OCI-LY3 (cell line): Measurements from ENCODE around the gene NRXN3.

Source experiments
- H2AFZ ChIP-seq: fragments of 200-600, 300-600 bp; shearing (Covaris generic); 2 replicates; pipeline ENCODE4 v1.6.0; 2014; ENCODE audit warnings: antibody characterized with exemption, low read depth, low read length
- H3K27ac ChIP-seq: fragments of 200-600, 300-600 bp; sonication (generic); 2 replicates; pipeline ENCODE4 v1.5.1; 2014; ENCODE audit warnings: mild to moderate bottlenecking, low read length, moderate library complexity, mixed read lengths
- H3K27me3 ChIP-seq: fragments of 200-600, 300-600 bp; sonication (generic); 2 replicates; pipeline ENCODE4 v1.6.1; 2014; ENCODE audit warnings: low read depth, low read length, mixed read lengths
- H3K36me3 ChIP-seq: fragments of 200-600, 300-600 bp; sonication (generic); replicated peaks from 2 replicates; pipeline ENCODE3; 2014; ENCODE audit warnings: low read depth, low read length, mixed read lengths
- H3K4me1 ChIP-seq: fragments of 300-600, 200-600 bp; sonication (generic); 2 replicates; pipeline ENCODE4 v1.6.1; 2014; ENCODE audit warnings: low read length, mixed read lengths
- H3K4me2 ChIP-seq: fragments of 200-600, 300-600 bp; sonication (generic); 2 replicates; pipeline ENCODE4 v1.6.1; 2014; ENCODE audit warnings: low read length, mixed read lengths
- H3K4me3 ChIP-seq: fragments of 300-600, 200-600 bp; sonication (generic); 2 replicates; pipeline ENCODE4 v1.5.1; 2014; ENCODE audit warnings: antibody characterized with exemption, mild to moderate bottlenecking, low read length, moderate library complexity
- H3K79me2 ChIP-seq: fragments of 300-600, 200-600 bp; shearing (Covaris generic); 2 replicates; pipeline ENCODE4 v1.6.1; 2014; ENCODE audit warnings: mild to moderate bottlenecking, low read length, mixed read lengths
- H3K9ac ChIP-seq: fragments of 300-600, 200-600 bp; shearing (Covaris generic); 2 replicates; pipeline ENCODE4 v1.6.0; 2014; ENCODE audit warnings: mild to moderate bottlenecking, low read length, moderate library complexity
- H3K9me3 ChIP-seq: fragments of 200-600, 300-600 bp; shearing (Covaris generic); 2 replicates; pipeline ENCODE4 v1.6.1; 2014; ENCODE audit warnings: low read length, mixed read lengths; ENCODE audit not compliant: insufficient read depth
- H4K20me1 ChIP-seq: fragments of 200-600, 300-600 bp; sonication (generic); 2 replicates; pipeline ENCODE4 v1.6.1; 2016; ENCODE audit warnings: low read length, mixed read lengths; ENCODE audit not compliant: insufficient read depth
- CTCF ChIP-seq: fragments of 200-600, 300-600 bp; sonication (generic); IDR thresholded peaks from 2 replicates; pipeline ENCODE4 v1.5.1; 2014; ENCODE audit warnings: antibody characterized with exemption, low read length, low read depth
- EZH2phosphoT487 ChIP-seq: fragments of 200-600 bp; shearing (Covaris generic); IDR thresholded peaks from 2 replicates; pipeline ENCODE4 v1.6.1; 2018; ENCODE audit warnings: antibody characterized with exemption, mixed run types, low read depth

The NRXN3 gene

GRCh38 chr14:79861111-79861510, 1690.9 kb downstream of the NRXN3 start:
- no peaks in the 10 kb centered on the region for H3K36me3 ChIP-seq
- no peaks in the 10 kb centered on the region for H3K9me3 ChIP-seq
- H3K9ac ChIP-seq, result no peak overlapping the region
- no peak for TF ChIP-seq CTCF
- no peak for TF ChIP-seq EZH2phosphoT487
- no peak overlapping the region for H3K27ac ChIP-seq
- H4K20me1 ChIP-seq, result no peaks in the 10 kb centered on the region
- no peaks in the 10 kb centered on the region for H3K79me2 ChIP-seq
- no peaks in the 10 kb centered on the region for H3K27me3 ChIP-seq
- H3K4me2 ChIP-seq, result no peak overlapping the region
- no peak overlapping the region for H2AFZ ChIP-seq
- no peak overlapping the region for H3K4me3 ChIP-seq
- H3K4me1 ChIP-seq, result no peaks in the 10 kb centered on the region

- TF ChIP-seq CTCF, result no peak
- no peak for TF ChIP-seq EZH2phosphoT487
- Histone ChIP-seq H4K20me1 (no peaks in the 10 kb centered on the region), H3K36me3 (no peaks in the 10 kb centered on the region), H3K4me1 (no peaks in the 10 kb centered on the region), H3K9me3 (no peaks in the 10 kb centered on the region), H2AFZ (no peak overlapping the region), H3K27ac (no peak overlapping the region), H3K4me3 (no peak overlapping the region), H3K9ac (no peak overlapping the region), H3K27me3 (no peaks in the 10 kb centered on the region), H3K79me2 (no peaks in the 10 kb centered on the region), H3K4me2 (no peak overlapping the region)
Observed at GRCh38 chr14:79862045-79862444, 1691.9 kb downstream of the NRXN3 start.

GRCh38 chr14:79871136-79871535, 1701.0 kb downstream of the NRXN3 start:
- H3K36me3 ChIP-seq, result no peaks in the 10 kb centered on the region
- no peaks in the 10 kb centered on the region for H3K9me3 ChIP-seq
- H3K4me1 ChIP-seq, result no peaks in the 10 kb centered on the region
- TF ChIP-seq CTCF (no peak), EZH2phosphoT487 (no peak)
- no peak overlapping the region for H3K4me2 ChIP-seq
- H4K20me1 ChIP-seq, result no peaks in the 10 kb centered on the region
- no peaks in the 10 kb centered on the region for H3K27me3 ChIP-seq
- no peak overlapping the region for H3K9ac ChIP-seq
- no peak overlapping the region for H2AFZ ChIP-seq
- H3K79me2 ChIP-seq, result no peaks in the 10 kb centered on the region
- no peak overlapping the region for H3K27ac ChIP-seq
- H3K4me3 ChIP-seq, result no peak overlapping the region

GRCh38 chr14:79878229-79878628, 1708.1 kb downstream of the NRXN3 start:
- no peaks in the 10 kb centered on the region for H3K9me3 ChIP-seq
- H3K4me3 ChIP-seq, result no peak overlapping the region
- no peaks in the 10 kb centered on the region for H3K79me2 ChIP-seq
- no peaks in the 10 kb centered on the region for H3K36me3 ChIP-seq
- no peaks in the 10 kb centered on the region for H3K27me3 ChIP-seq
- no peaks in the 10 kb centered on the region for H3K4me1 ChIP-seq
- TF ChIP-seq EZH2phosphoT487 (no peak), CTCF (no peak)
- H3K4me2 ChIP-seq, result no peak overlapping the region
- H4K20me1 ChIP-seq, result no peaks in the 10 kb centered on the region
- no peak overlapping the region for H3K27ac ChIP-seq
- H3K9ac ChIP-seq, result no peak overlapping the region
- no peak overlapping the region for H2AFZ ChIP-seq
